Hematopoietic multipotent progenitor cell treated with erythropoietin and hydrocortisone succinate and interleukin-3 and kit ligand, for 8 days (in vitro differentiated cells): ENCODE measurements around the gene ABCA13.

Experiments
- DNase-seq: peaks from one replicate; pipeline ENCODE4 v3.0.0-alpha.2; 2015

The ABCA13 gene

GRCh38 chr7:48454750-48455192 lies 283.5 kb downstream of the ABCA13 start:
- no peak for DNase-seq

DNA sequence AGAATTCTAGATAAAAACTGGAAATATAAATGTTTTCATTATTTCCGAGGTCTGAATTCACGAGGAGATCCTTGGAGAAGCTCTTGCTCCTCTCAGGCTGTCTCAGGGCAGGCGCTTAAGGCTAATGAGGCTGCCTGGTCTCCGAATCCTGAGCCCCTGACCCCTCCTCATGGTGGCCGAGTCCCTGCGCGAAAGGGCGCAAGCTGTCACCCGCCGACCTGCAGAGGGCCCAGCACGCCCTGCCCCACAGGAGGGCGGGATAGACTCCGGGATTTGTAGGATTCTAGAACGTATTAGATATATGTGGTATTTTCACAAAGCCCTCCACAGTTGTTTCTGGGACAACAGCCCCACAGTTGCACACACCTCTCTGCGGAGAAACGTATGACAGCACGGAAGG lies 284.1 kb downstream of the ABCA13 start:
- DNase-seq = no peak

- DNase-seq = no peak
Measured at GRCh38 chr7:48458701-48459524, 287.7 kb downstream of the ABCA13 start.

GRCh38 chr7:48466713-48467112 lies 295.5 kb downstream of the ABCA13 start:
- DNase-seq = no peak

DNA sequence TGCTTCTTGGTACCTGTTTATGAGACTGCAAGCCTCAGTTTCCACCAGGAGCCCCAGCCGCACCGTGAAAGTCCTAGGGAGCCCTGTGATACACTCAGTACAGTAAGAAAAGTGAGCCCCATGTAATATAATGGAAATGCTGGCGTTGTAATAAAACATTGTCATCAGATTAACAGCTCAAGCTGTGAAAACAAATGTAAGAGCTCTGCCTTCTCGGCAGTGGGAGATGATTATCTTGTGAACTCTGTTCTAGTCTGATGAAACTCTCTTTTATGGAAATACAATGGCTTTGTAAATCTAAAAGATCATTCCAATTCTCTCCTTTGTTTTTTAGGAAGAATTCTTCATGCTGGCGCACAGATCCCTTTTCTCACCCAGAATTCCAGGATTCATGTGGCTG lies 299.9 kb downstream of the ABCA13 start:
- DNase-seq = no peak

DNA sequence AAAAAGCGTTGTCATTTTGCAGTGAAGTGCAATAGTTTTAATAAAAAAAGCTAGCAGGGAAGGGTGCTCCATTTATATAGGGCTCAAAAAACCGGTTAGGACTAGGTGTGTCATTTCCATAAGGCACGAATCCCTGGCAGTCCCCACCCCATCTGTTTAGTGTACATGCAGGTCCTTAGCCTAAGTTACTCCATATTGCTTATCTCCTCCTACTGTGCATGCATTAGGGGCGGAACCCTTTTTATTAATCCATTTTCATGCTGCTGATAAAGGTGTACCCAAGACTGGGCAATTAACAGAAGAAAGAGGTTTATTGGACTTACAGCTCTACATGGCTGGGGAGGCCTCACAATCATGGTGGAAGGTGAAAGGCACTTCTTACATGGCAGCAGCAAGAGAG lies 301.4 kb downstream of the ABCA13 start:
- no peak for DNase-seq

DNA sequence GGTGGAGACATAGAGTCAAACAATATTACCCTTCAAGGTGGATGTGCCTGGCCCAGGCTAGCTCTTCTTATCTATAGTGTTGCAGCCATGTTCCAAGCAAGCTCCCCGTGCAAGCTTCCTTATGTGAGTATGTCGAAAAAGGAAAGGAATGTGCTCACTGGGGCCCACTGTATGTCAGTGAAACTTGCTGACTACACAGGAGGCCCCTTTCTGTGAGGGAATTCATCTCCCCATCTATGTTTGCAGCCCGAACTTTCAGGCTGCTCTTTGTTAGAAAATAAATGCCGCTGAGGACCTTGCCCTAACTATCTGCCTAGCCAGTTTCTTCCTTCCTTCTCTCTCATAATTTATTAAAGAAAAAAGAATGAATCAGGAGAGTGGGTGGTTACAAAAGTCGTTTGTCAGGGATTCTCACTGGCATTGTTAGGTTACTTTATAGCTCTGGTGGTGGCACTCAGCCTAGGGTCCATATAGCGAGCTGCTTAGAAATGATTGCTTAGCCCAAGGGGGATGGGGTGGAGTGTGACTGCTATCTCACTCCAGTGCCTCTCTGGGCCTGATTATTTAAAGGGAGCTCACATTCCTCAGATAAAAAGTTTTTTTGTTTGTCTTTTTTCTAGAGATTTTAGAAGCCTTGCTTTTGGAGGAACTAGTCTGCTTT lies 302.1 kb downstream of the ABCA13 start:
- DNase-seq = peak; percentile 2

DNA sequence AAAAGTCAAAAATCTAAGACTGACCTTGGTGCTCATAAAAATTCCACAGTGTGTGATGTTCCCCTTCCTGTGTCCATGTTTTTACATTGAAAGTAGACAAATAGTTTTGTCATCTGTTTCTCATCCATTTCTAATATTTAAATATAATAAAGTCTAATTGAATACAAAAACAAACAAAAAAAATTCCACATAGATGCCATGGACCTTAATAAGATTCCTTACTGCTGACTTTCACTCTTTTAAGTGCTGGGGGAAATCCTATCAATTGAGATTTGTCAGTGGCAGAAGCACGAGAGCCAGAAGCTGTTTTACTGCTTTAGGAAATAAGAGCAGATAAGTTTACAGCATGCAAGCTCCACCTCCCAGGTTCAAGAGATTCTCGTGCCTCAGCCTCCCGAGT lies 310.0 kb downstream of the ABCA13 start:
- DNase-seq = no peak

DNA sequence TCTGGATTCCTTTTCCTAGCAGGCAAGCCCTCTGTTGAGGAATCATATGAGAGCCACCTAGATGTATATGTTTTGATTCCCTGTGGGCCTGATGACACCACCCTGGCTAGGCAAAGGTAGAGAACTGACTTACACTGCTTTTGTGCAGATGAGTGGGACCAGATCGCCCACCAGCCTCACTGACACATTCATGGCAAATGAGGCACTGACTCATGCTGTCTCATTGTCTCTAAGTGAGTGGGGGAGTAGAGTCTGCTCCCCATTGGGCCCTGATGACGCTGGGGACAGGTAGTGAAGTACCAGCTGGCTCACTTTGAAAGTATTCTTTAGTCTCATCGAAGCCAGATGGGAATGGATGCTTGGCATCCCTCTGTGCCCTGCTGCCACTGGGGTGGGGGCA lies 326.3 kb downstream of the ABCA13 start:
- no peak for DNase-seq

- no peak for DNase-seq
Measured at GRCh38 chr7:48502021-48502420, 330.8 kb downstream of the ABCA13 start.

DNA sequence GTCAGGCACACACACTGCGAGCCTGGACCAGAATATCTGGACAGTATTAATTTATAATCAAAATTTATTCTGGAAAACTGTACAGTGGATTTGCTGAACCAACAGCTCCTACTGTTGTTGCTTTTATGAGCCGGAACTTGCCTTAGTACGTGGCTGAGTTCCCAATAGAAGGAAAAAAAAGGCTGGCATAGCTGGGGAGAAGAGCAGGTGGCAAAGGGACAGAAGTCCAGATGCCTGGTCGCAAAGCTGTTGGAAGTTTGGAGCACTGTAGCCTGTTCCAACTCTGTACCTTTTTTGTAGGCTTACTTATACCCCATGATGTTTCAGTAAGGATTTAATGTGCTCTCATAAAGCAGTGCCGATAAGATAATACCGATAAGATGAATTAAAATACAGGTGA lies 333.8 kb downstream of the ABCA13 start:
- no peak for DNase-seq

GRCh38 chr7:48505466-48505865 lies 334.2 kb downstream of the ABCA13 start:
- DNase-seq = no peak

- DNase-seq = no peak
Measured at GRCh38 chr7:48506569-48506968, 335.3 kb downstream of the ABCA13 start.

GRCh38 chr7:48511080-48511479 lies 339.8 kb downstream of the ABCA13 start:
- DNase-seq = no peak

GRCh38 chr7:48512892-48513291 lies 341.6 kb downstream of the ABCA13 start:
- DNase-seq = no peak

GRCh38 chr7:48515171-48515570 lies 343.9 kb downstream of the ABCA13 start:
- DNase-seq = no peak

DNA sequence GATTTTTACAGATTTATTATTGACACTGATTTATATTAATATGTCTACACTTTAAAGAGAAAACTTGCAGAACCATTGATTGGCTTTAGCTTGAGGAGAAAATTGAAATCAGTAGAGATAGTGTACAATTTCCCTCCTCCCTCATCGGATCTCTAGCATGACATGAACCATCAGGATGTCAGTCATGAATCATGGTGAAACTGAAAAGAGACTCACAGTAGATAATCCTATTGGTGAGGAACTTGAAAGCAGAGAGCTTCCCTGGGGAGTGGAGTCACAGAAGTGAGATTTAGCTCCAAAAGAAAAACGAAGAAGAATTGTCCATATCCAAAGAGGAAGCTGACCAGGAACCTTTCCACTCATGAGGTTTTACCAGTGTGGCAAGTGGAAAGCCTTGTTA lies 346.8 kb downstream of the ABCA13 start:
- no peak for DNase-seq

DNA sequence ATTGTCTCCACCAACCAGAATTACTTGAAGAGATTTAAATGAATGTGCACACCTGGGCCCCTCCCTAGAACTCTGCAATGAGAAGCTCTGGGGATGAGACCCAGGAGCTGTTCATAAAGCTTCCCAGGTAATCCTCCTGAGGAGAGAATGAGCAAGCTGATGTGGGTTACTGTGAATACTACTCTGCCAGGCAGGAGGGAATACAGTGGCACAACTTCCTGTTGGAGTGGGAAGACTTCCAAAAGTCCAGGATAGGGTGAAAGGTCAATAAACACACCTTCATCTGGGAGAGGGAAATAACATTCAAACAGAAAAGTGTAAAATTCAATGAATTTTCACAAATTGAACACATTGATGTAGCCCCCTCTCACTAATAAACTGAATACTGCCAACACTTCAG lies 351.4 kb downstream of the ABCA13 start:
- DNase-seq = no peak

GRCh38 chr7:48525736-48526732 lies 354.8 kb downstream of the ABCA13 start:
- DNase-seq = no peak

DNA sequence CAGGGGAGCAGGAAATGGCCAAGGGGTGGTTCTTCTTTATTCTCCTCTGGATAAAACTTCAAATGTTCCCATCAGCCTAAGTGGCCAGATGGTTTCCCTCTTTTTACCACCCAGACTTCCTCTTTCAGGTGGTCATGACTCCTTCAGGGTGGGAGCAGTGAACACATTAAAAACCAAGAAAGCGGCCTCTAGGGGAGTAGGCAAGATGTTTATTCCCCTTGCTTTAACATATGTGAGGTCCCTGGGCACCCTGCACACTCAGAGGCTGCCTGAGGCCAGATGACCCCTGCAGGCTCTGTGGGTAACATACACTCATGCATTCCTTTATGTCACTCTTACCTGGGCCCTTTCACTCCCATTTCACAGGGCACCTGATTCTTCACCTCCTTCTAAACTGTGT lies 357.4 kb downstream of the ABCA13 start:
- DNase-seq = no peak

- no peak for DNase-seq
Measured at GRCh38 chr7:48537561-48537960, 366.3 kb downstream of the ABCA13 start.

GRCh38 chr7:48540746-48541145 lies 369.5 kb downstream of the ABCA13 start:
- DNase-seq = no peak

DNA sequence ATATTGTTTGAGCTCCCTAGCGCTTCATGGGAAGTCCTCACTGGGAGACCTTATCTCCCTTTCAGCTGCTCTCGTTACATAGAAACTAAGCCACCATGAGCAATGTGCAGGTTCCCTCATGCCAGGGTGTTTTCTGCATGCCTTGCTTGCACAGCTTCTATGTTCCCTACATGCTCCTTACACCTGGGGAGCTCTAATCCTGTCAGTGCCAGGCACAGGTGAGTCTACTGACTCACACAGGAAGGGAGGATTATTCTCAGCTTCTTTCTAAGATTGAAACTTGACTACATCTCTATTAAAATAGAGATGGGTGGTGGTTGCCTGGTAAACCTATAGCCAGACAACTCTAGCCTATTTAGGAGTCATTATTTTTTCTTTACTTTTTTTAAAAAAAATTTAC lies 377.4 kb downstream of the ABCA13 start:
- no peak for DNase-seq
